Stimulated activated CD4-positive, alpha-beta T cell treated with anti-CD3 and anti-CD28 coated beads, TNF-alpha, amount 100 ng/mL, for 48 hours (primary cell): ENCODE measurements around the gene CCM2.

Experiments
- DNase-seq, 3 donors: peaks; one replicate each; pipeline ENCODE4 v3.0.0-alpha.2; 2020; ENCODE audit warnings: low read depth in 3 of 3

The CCM2 gene

DNA sequence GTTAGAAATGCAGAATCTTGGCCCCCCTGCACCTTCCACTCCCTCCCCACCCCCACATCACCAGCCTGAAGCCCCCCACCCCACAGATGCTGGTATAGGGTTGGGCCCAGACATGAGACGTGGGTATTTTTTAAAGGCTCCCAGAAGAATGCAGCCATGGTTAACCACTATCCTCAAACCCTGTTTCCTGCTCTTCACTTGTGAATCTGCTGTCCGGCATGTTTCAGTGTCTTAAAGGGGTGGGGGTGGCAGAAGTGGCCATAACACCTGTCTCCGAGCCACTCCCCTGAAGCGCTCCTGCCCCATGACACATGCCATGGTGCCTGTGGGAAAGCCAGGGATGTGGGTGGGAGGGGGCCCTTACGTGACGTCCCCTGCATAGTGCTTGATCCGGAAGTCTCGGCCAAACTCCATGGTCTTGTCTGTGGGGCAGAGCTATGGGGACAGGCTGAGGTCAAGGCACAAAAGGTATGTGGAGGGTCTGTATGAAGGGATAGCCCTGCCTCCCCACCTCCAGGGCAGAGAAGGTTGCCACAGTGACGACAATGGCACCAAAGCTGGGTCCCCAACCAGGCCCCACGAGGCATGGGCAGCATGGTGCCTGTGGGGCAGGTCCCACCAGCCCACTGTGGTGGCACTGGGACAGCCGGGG is 30.8 kb upstream of the CCM2 start:
- DNase-seq, result no peak

DNA sequence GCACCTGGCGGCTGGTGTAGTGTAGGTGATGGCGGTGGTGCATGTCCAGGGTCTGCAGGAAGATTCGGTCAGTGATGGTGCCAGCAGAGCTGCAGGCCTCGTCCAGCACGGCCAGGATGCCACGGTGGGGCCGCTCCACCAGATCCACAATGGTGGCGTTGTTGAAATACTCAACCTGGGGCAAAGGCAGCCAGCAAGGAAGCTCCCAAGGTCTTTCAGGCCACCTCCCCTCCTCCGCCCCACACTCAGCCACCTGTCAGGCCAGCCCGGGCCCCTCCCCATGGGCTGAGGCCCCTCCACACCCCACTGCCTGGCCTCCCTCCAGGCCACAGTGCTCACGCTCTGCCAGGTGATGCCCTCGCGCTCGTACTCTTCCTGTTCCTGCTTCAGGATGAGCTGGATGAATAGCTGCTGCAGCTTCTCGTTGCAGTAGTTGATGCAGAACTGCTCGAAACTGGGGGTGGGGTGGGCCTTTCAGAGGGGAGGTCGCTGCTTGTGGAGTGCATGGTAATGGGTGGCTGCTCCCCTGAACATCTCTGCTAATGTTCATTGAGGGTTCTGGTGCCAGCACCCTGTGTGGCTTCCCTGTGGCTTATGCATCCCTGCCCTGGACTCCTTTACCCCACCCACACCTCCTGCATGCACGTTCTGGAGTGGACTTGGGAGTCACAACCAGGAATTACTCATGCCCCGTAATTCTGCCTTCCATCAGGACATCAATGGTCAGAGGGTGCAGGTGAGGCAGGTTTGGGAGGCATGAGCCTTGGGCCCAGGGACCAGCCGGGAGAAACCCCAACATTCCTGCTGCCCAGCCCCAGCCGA is 30.1 kb upstream of the CCM2 start:
- no peak for DNase-seq

DNA sequence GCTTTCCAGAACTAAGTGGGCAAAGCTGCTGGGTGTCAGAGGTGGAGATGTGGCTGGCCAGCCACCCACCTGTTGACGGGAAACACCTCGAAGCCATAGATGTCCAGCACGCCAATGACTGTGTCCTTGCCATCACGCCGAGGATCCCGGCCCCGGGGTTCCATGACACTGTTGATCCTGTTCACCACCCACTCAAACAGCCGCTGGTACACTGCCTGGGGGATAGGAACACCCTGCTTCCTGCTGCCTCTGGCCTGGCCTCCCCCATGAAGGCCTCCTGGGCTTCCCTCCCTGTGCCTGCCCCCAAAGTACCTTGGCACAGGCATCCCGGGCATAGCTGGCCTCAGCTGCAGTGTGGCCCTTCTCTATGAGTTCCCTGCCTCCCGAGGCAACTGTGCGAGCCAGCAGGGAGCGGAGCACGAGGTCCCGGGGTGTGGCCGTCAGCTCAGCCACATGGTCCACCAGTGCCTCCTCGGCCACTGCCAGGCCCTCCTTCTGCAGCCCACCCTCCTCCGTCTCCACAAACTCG is 29.4 kb upstream of the CCM2 start:
- DNase-seq, result no peak

GRCh38 chr7:44971188-44971901 is 28.7 kb upstream of the CCM2 start:
- DNase-seq, result no peak

- DNase-seq, result no peak
Observed at GRCh38 chr7:44971902-44972441, 28.0 kb upstream of the CCM2 start.

DNA sequence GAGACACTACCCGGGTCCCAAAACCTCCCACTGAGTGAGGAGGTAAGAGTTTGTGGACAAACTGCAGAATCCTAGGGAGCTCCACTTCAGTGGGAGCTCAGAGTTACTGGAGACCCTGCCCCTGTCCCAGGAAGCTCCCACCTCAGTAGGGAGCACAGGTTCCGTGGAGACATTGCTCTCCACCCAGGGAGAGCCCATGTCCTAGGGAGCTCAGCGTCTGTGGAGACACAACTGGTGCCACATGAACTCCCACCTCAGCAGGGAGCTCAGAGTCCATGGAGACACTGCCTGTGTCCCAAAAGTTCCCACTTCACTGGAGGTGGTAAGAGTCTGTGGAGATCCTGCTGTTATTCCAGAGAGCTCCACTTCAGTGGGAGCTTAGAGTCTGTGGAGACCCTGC is 27.4 kb upstream of the CCM2 start:
- no peak for DNase-seq

- peak in 1 of 3 donors; percentile 38 for DNase-seq
Observed at GRCh38 chr7:44973610-44974401, 26.2 kb upstream of the CCM2 start.

DNA sequence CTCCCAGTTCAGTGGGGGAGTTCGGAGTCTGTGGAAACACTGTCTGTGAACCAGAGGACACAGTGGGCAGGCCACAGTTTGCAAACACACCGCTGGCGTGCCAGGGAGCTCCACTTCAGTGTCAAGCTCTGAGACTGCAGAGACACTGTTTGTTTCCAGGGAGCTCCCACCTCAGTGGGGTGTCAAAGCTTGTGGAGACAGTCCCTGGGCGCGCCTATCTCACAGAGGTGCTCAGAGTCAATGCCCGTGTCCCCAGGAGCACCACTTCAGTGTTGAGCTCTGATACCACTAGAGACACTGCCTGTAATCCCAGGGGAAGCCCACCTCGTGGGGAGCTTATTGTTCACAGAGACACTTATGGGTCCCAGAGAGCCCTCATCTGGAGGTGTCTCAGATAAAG is 25.5 kb upstream of the CCM2 start:
- DNase-seq, result no peak

- no peak for DNase-seq
Observed at GRCh38 chr7:44975331-44976039, 24.5 kb upstream of the CCM2 start.

DNA sequence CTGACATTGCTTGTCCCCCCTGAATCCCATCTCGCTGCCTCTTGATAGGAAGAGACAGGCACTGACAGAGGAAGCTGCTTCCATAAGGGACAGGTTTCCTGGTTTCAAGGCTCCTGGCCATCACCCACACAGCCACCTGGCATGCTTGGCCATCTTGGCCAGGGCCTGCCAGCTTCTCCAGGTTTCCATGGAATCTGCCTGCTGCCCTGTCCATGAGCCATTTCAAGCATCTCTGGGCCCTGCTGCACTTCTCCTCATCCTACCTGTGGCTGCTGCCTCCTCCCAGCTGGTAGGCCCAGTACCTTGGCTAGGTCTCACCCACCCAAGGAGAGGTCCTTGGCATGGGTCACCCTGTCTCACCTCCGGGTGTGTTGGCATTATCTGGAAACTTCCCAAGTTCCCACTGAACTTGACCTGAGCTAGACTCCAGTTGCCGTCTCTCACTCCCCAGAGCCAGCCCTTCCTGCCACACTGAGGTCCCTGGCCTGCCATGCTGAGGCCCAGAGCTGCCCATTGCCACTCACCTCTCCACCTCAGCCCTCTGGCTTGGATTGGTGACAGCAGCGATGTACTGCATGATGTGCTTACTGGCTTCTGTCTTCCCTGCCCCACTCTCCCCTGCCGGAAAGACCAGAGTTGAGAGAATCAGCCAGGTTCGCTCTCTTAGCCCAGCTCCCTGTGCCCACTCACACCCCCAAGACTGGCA is 23.8 kb upstream of the CCM2 start:
- DNase-seq, result no peak

DNA sequence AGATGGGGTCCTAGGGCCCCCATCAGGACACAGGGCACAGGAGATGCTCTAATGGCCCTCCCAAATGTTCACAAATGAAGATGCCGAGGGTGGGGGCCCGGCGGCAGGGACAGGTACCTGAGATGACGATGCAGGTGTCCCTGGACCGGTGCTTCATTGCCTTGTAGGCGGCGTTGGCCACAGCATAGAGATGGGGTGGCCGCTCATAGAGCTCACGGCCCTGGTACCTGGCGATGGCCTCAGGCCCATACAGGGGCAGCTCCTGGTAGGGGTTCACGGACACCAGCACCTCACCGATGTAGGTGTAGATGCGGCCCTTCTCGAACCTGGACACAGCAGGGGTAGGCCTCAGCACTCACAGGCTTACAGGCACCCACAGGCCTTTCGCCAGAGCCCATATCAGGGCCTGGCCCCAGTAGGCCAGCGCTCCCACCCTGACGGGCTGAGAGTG is 23.2 kb upstream of the CCM2 start:
- DNase-seq, result no peak

GRCh38 chr7:44977304-44977958 is 22.6 kb upstream of the CCM2 start:
- peak; percentile 61 to 81 (median 74) for DNase-seq

DNA sequence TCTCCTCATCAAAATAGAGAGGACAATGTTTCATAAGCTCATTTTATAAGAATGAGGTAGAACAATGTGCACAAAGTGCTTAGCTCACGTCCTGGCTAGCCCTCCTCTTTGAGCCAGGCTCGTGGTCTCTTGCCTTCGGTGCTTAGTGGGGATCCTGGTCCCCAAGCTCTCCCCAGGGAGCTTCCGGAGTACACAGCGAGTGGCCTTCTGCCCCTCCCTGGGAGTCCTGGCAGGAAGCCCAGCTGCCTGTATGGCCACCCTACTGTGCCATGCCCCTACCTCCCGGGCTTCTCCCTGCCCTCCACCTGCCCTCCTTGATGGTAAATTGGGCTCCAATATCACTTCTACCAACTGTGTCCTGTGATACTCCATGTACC is 22.1 kb upstream of the CCM2 start:
- no peak for DNase-seq

GRCh38 chr7:44978511-44979366 is 21.3 kb upstream of the CCM2 start, which contains the start of gene MYO1G:
TSS of gene MYO1G (minus strand) at chr7:44979015. CDS start at chr7:44978961, 54 bp downstream.
- peak; percentile 72 to 88 (median 78) for DNase-seq

DNA sequence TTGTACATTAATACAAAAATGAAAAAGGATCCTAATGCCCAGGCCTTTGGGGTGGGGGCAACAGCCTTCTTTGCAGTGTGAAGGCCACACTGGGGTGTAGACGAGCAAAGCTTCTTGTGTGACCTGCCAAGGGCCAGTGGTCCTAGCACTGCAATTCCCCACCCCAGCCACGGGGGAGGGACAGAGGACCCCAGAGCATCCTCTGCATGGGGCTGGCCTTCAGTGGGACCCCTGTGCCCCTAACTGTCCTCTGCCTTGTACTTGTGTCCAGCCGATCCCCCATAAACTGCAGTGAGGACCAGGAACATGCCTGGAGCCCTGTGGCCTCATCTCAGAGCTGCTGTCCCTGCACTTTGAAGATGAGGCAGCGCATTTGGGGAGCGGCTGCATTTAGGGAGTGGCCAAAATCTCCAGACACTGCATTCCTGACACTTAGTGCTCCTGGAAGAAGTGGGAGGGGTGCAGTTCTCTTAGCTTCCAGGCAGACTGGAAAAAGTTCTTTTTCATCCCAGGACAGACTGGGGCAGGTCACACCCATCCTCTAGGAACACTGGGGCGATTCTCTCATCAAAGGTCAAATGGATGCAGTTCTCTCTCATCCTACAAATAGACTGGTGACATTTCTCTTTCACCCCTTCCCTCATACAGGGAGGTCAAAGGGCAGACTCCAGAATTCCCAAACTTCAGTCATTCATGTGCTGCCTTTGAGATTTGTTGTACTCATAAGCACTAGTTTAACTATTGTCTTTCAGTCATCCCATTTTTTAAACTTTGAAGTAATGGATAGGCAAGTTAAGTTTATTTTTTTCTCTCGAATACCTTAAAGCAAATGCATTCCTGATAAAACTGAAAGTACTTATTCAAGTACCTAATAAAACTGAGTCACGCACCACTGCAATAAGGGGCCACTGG is 20.3 kb upstream of the CCM2 start:
- no peak for DNase-seq

DNA sequence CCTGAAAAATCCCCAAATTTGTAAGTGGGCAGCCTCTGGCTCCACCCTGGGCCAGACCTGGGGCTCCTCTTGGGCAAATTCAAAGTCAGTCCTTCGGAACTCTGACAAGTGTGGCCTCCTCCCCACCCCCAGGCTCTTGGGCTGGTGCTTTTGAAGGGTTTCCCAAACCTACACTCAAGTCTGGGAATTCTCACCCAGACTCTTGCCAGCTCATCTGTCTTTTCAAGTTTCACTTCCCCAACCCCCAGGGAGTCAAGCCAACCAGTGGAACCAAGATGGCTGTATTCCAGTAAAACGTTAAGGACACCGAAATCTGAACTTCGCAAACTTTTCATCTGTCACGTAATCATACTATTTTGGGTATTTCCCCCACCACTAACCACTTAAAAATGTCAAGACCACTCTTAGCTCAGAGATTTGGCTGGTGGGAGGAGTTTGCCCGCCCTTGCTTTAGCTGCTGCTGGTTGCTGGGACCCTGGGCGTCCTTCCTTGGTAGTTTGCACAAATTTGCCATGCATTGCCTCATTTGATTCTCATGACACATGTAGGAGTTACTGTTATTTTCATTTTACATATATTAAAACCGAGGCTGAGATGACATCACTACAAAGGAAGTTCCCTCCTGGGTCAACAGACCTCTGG is 19.5 kb upstream of the CCM2 start:
- peak; percentile 68 to 84 (median 71) for DNase-seq
